ENCODE results near the gene ABLIM2.

ABLIM2 gene

DNA sequence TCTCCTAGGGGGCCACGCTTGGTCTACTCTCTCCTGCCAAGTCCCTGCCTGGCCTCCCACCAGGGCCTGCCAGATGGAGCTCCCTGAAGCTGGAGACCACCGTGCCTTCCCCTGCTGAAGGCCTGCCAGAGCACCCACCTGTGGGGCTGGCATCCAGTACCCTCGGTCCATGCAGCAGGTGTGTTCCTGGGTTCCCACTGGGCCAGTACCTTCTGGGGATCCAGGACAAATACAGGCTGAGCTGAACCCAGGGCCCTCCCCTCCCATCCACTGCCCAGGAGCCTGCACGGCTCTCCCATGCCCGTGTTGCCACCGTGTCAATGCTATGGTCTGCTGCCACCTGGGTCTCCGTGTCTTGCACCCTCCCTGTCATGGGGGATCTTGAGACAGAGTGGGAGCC, 68.8 kb downstream of the ABLIM2 start:
- DNase-seq (ENCODE audit: insufficient read length, low spot score) (no peak), FAIRE-seq (no peak)
- TF ChIP-seq, protein P1, sequence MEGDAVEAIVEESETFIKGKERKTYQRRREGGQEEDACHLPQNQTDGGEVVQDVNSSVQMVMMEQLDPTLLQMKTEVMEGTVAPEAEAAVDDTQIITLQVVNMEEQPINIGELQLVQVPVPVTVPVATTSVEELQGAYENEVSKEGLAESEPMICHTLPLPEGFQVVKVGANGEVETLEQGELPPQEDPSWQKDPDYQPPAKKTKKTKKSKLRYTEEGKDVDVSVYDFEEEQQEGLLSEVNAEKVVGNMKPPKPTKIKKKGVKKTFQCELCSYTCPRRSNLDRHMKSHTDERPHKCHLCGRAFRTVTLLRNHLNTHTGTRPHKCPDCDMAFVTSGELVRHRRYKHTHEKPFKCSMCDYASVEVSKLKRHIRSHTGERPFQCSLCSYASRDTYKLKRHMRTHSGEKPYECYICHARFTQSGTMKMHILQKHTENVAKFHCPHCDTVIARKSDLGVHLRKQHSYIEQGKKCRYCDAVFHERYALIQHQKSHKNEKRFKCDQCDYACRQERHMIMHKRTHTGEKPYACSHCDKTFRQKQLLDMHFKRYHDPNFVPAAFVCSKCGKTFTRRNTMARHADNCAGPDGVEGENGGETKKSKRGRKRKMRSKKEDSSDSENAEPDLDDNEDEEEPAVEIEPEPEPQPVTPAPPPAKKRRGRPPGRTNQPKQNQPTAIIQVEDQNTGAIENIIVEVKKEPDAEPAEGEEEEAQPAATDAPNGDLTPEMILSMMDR (IDR thresholded peaks at IDR 0.05; ENCODE audit: insufficient read depth, missing control alignments) = no peak

DNA sequence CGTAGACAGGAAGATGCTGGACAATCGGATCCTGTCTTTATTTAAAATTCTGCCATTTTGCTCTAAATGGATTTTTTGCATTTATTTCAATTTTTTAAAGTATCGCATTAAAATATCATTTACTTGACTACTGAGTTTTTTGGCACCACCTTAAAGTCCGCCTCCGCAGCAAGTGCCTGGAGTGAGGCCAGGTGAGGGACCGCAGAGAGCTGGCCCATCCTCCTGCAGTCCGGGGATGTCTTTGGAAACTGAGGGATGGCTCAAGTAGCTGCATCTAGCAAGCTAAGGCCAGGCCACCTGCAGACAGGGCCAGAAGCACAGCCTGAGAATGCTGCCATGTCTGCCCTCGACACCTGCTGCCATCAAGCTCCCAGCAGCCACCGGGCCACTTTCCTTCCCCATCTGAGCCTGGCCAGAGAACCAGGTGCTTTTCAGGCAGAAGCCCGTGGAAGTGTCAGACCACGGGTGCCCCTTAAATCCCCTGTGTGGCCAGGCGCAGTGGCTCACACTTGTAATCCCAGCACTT, 69.6 kb downstream of the ABLIM2 start:
- TF ChIP-seq, protein P1 (IDR thresholded peaks at IDR 0.05; ENCODE audit: insufficient read depth, missing control alignments) = no peak
- DNase-seq (ENCODE audit: insufficient read length, low spot score) (no peak), FAIRE-seq (no peak)

DNA sequence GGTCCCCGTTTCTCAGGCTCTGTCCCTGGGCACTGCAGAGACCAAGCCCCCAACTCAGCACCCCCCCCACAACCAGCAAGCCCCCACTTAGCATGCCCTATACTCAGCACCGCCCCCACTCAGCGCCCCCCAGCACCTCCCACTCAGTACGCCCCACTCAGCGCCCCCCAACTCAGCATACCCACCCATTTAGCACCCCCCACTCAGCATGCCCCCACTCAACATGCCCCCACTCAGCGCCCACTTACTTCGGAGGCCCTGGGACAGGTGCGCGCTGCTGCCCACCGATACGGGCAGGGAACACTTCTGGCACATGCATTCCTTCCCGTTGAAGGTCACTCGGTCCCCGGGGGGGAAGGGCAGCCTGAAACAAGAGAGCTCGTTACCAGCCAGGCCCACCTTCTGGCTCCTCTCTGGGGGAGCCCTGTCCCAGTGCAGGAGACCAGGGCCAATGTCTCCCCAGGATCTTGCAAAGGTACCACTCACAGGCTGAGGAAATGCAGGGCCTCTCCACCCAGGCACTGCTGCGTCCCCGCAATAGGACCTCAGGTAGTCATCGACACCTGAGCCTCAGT, 70.6 kb downstream of the ABLIM2 start:
- TF ChIP-seq, protein P1 (IDR thresholded peaks at IDR 0.05; ENCODE audit: insufficient read depth, missing control alignments) = no peak
- DNase-seq (ENCODE audit: insufficient read length, low spot score) (no peak), FAIRE-seq (no peak)

DNA sequence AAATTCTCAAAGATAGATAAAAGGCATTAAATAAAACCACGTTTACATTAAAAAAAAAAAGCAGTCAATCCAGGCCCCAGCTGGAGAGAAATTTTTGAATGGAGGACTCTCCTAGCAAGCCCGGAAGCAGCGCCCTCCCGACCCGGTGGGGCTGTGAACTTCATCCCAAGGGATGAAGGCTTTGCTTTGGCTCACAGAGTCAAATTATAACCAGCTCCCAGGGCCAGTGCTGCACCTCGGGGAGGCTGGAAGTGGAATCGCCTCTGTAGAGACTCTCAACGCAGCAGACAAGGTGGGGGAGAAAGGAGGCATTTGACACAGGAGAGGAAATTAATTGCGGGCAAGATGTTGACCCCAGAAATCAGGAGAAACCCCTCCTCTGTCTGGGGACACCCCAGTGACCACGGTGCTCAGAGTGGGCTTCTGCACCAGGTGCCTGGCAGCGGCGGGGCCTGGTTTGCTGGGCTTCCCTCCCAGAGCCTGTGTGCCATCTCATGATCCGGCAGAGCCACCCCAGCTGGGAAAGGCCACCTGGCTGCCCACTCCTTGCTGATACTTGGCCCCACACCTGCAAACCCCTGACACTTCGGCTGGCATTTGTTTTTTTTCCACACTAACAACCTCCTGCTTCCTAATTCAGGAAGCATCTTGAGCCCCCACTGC, 71.7 kb downstream of the ABLIM2 start:
- TF ChIP-seq, protein P1 (IDR thresholded peaks at IDR 0.05; ENCODE audit: insufficient read depth, missing control alignments) = no peak
- DNase-seq (ENCODE audit: insufficient read length, low spot score) = no peak
- no peak for FAIRE-seq

DNA sequence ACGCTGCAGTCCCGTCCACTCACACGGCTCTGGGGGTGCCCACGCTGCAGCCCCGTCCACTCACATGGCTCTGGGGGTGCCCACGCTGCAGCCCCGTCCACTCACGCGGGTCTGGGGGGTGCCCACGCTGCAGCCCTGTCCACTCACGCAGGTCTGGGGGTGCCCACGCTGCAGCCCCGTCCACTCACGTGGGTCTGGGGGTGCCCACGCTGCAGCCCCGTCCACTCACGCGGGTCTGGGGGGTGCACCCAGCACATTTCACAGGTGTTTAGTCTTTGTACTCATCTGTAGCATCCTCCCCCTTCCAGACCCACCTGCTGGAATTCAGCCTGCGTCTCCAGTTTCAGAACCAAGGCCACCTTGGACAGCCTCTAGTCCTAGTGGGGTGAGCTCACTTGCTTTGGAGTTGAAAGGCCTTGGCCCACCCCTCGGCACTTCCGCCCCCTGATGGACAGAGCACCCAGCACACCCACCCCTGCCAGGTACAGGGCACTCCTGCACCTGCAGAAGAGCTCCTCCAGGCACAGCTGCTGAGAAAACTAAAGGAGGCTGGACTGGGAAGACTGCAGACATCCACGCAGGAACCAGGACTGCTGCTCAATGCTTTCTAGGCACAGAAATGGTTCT, 73.0 kb downstream of the ABLIM2 start:
- FAIRE-seq (no peak), DNase-seq (ENCODE audit: insufficient read length, low spot score) (no peak)
- TF ChIP-seq, protein P1 (IDR thresholded peaks at IDR 0.05; ENCODE audit: insufficient read depth, missing control alignments) = no peak

DNA sequence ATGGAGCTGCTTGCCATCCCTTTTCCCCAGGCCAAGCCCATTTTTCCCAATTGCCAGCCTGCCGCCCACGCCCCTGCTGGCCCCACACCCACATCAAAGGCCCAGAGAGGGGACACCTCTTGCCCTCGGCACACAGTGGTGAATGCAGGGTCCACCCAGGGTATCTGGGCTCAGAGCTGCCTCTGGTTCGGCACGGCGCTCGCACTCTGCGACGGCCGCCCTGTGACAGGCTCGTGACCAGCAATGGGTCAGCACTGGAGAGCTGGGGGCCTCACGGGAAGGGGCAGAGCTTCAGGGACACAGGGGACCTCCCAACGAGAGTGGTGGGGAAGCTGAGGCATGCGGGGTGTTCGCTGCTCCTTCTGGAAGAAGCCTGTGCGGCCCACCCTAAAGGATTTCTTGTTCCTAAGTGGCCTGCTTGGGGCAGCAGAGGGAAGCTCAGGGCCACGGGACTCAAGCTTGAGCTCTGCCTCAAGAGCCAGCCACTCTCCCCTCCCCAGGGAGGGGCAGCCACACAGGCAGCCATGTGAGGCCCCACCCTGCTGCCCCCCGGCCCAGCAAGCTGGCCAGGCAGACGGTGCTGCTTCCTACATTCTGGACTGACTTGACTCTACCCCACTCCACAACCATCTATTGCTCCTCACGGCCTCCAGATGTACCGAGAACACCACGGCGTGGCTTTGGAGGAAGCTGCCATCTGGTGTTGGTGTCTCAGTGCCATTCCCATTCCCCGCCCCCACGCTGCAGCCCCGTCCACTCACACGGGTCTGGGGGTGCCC, 73.7 kb downstream of the ABLIM2 start:
- no peak for FAIRE-seq
- no peak for DNase-seq (ENCODE audit: insufficient read length, low spot score)

More for the DNA sequence above, 73.7 kb downstream of the ABLIM2 start:
- TF ChIP-seq, protein P1 (IDR thresholded peaks at IDR 0.05; ENCODE audit: insufficient read depth, missing control alignments) = no peak

All from D721Med (cell line).